TTC549 (cell line): ENCODE measurements around the gene SULT1E1.

Source experiments
- FAIRE-seq: peaks from 2 replicates; lab custom pipeline; 2012; peaks lifted over from hg19 to GRCh38; lab: Jason Lieb, UNC

Gene SULT1E1, protein sequence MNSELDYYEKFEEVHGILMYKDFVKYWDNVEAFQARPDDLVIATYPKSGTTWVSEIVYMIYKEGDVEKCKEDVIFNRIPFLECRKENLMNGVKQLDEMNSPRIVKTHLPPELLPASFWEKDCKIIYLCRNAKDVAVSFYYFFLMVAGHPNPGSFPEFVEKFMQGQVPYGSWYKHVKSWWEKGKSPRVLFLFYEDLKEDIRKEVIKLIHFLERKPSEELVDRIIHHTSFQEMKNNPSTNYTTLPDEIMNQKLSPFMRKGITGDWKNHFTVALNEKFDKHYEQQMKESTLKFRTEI

DNA sequence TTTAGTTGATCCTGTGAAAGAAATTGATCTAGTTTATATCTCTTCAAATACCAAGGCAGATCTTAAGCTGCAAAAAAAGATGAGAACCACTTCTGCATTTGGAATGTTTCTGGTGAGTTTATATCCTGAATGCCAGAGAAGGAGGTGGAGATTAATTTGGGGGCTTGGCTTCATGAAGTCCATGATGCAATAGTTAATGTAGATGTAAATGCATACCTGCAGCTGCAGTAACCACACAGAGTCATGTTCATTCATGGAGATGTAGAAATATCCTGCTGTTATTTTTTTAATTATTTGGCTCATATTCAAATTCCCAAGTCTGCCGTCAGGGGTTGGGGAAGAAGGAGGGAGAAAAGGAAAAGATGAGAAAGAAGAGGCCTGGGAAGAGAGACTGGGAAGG, at the start of gene SULT1E1:
TSS of gene SULT1E1 (minus strand) at position 94 of the 400 bp plus-strand sequence. CDS start 2,501 bp downstream, outside the sequence.
- no peak for FAIRE-seq

DNA sequence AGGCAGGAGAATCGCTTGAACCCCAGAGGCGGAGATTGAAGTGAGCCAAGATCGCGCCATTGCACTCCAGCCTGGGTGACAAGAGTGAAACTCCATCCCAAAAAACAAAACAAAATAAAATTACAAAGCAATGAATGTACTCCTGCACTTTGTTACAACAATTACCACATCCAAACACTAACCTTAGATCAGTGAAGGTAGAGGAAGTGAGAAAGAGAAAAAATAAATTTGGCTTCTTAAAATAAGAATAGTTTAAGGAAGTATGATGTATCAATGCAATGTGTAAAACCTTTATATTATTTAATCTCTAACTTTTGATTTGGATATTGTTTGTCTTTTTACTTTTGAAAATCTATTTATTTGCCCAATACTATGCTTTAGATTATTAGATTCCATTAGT, 49.2 kb upstream of the SULT1E1 start:
- no peak for FAIRE-seq

DNA sequence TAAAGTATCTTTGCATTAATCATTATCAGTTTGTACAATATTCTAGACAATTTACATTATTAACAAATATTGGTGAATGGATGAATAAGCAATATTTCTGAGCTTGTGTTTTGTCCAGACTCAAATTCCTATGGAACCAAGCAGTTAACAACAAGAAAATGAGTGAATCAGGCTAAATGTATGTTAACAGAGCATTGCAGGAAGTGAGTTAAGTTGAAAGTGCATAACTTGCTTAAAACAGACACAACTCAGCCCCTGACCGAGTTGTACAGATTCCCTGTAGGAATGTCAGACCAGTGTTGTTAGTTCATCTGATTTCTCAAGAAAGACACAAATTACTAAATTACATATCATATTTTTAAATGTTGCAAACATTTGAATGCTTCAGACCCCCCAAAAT, 47.2 kb upstream of the SULT1E1 start:
- FAIRE-seq = no peak

DNA sequence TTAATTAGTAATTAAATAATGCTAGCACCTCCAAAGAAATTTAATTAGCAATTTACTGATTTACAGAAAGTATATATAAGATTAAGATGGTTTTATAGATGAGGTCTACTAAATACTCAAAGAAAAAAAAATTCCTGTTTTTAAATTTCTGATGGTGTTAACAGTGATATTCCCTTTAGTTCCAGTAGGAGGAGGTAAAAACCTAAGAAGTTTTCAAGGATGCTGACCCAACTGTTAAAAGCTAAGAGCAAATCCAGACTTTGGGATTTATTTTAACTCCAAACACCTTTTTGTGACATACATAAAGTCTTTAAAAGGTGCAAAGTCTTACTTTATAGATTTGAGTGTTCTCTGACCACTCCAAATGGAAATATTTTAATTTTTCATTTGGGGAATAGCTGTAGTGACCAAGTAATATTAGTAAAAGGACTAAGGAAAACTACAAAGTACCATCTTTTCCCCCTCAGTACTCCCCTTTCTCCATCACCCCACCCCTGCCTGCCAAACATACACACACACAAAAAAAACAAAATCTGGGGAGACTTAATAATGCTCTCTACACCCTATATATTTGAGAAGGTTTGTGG, 36.7 kb upstream of the SULT1E1 start:
- FAIRE-seq = peak; percentile 46

DNA sequence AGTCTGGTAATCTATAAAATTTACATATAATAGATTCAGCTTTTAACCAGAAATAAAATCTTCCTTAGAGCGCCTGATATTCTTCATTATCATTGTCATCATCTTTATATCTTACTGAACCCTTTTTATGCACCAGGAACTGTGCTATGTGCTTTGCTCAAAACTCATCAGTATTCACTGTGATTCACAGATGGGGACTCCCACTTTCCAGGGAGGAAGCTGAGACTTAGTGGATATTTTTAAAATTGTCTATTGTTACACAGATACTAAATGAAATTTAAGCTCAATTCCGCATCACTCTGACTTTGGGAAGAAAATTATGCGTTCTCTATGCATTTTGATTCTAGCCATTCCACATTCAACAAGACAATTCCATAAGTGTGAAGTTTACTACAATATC, 34.8 kb upstream of the SULT1E1 start:
- no peak for FAIRE-seq

DNA sequence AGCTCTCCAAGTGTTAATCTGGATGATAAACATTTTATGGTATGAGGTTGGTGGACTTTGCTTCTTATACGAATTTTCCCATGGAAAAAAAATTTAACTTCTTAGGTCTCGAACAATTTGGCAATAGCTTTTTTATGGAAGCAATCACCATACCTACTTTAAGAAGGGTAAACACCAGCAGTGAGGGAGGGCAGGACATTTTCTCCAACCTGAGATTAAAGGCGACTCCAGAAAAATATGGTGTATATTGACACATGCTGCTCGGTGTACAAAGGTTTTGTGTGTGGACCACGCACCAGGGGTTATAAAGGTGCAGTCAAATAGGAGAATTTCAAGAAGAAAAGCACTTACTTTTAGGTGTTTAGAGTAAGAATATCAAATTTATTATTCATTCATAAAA, 34.2 kb upstream of the SULT1E1 start:
- FAIRE-seq = no peak

DNA sequence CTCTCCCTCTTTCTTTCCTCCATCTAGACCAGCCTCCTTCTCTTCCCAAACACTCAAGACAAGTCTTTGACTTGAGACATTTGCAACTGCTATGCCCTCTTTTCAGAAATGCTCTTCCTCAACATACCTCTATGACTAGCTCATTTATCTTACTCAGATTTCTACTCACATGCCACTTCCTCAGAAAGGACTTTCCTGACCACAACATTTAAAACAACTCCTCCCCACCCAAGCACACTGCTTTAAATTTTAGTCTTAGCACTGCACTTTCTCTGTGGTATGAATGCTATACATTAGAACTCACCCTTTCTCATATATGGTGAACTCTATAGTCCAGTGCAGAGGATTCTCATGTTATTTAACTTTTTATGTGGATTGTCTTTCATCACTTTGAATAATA, 28.4 kb upstream of the SULT1E1 start:
- no peak for FAIRE-seq

DNA sequence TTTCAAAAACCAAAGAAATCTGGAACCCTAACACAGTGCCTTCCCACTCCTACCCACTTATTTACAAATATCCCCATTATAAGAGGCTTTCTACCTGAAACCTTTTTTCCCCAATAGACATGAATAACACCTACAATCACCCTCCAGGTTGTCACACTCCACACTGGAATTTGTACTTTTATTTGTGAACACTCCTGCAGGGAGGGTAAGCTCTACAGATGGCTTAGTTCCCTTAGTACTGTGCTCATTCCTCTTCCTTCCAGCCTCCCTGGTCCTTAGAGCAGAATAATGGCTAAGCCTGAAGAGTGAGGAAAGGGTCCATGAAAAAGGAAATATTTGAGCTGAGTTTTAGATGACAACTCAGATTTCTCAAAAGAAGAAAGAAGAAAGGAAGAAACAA, 22.2 kb upstream of the SULT1E1 start:
- FAIRE-seq = no peak

DNA sequence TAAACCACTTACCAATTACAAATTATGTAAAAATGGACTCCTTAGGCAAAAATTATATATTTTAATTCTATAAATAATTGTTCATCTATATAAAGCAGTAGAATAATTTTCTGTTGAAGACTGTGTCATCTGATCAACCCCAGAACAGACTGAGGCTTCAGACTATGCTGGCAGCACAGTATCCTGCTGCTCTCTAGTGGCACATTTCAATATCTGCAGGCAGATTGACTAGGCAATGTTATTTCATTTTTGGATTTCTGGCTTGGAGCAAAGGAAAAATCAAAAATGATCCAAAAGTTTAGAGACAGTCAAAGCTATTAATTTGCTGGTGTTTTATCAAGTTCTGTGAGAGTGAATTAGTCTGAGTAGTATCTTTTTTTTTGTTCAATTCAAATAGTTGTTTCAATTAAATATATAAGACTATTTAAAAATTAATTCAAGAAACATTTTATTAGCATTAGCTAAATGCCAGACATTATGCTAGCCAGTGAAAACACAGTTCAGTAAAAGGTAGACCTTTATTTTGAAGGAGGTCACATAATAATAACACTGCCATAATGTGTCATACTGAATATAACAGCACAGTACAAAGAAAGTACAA, 21.3 kb upstream of the SULT1E1 start:
- FAIRE-seq = peak; percentile 60

DNA sequence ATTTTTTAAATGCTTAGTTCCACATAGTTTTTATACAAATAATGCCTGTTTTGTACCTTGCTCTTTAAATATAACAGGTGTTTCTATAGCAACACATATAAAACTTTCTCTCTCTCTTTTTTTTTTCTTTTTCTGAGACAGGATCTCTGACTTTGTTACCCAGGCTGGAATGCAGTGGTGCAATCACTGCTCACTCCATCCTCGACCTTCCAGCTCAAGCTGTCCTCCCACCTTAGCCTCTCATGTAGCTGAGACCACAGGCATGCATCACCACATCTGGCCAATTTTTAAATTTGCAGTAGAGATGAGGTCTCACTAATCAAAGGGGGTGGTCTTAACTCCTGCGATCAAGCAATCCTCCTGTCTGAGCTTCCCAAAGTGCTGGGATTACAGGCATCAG, 18.3 kb upstream of the SULT1E1 start:
- FAIRE-seq = no peak

DNA sequence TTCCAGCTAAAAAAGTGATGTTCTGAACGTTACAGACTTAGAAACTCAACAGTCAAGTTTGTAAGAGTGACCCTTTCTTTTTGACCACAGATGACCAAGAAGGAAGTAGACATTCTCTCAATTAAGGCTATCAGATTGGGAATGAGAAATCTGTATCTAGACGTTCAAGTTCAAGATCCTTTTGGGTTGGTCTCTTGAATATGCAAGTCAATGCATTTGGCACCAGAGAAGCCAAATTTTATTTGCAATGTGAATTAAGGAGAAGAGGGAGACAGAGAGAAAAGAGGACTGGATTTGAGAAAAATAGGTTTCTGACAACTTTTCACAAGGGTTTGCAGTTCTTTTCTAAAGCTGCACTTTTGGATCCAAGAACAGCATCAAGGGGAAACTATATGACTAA, 17.5 kb upstream of the SULT1E1 start:
- no peak for FAIRE-seq

DNA sequence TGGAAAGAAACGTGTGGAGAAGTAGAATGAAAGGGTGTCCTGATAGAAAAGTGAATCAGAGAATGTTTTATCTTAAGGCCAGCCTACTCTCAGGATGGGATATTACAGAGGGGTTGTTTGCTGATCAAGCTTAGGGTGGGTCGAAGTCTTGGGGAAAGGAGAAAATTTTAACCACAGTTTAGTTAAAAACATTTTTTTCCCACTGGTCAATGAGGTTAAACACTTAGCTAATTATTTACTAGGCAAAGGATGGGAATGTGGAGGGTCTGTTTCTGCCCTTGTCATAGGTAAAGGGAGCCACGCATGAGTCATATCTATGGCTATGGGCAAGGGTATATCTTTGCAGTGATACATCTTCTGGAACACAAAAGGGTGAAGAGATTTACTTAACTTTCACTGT, 16.1 kb upstream of the SULT1E1 start:
- FAIRE-seq = no peak

DNA sequence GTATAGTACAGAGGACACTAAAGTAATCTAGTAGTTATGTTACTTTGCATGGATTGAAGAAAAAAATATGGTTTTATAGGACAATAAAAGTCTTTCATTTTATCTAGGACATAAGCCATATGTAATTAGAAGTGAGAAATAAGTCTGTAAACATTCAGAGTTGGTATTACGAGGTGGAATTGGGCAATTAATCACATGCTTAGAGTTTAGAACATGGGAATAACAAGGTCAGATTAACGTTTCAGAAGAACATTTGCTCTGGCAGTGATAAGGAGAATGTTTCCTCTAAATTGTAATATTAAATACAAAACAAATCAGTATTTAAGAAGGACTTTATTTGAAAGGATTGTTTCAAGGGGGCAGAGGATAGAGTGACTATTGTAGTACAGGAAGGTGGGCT, 15.6 kb upstream of the SULT1E1 start:
- FAIRE-seq = no peak

DNA sequence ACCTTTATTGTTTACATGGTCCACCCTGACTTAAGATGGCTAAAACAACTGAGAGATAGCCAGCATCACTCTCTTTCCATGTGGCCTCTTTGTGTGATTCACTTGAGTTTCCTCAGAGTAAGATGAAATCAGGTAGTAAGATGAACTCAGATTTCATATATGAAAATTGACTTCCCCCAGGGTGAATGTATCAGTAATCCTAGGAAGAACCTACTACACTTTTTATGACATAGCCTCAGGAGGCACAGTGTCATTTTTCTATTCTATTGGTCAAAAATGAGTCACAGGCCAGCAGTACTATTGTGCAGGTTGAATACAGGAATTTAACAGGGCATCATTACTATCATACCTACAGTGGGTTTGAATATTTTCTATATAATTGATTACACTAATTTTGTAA, 14.6 kb upstream of the SULT1E1 start:
- no peak for FAIRE-seq

DNA sequence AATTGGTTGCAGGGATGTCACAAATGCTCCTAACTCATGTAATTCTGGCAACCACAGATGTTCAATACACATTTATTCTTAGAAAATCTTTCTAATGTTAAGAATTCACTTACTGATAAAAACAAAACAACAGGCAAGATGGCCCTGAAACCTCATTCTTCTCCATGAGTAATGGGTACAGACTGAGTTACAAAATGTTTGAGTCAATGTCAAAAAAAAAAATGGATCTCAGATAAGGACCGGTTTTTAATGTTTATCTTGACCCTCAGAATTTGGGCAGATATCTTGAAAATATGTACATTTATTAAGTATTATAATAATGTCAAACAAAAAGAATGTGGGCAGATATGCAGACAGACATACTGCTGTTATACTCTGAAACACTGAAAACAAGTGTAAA, 1.8 kb upstream of the SULT1E1 start:
- no peak for FAIRE-seq

DNA sequence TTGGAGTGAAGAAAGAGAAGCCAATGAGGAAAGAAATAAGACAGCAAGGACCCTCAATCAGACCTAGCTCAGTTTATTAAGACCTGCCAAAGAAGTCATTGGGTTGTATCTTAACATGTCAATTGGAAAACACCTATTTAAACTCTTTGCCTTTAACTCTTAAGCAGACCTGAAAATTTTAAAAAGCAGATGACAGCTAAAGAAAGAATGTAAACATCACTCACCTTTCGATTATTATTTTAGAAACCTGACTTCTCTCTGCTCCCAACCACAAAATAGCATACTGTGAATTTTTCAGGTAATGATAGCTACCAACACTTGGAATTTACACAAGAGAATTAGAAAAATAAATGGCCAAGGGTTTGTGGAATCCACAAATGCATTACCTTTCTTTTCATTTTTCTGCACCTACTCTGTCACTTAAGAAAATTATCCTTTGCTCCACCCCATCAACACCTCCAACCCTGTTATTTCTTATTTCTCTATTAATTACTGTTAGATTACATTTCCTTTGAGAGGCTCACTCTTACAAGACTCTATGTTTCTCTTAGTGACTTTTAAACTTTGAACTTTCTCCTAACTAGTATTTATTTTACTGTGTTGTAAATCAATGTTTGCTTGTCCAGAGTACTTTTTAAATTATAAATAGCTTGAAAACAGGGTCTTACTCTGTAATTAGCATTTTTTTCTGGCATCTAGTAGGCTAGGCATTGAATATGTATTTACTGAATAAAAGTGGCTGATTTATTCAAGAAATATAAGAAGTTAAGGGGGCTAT, 765 bp upstream of the SULT1E1 start:
- FAIRE-seq = no peak

DNA sequence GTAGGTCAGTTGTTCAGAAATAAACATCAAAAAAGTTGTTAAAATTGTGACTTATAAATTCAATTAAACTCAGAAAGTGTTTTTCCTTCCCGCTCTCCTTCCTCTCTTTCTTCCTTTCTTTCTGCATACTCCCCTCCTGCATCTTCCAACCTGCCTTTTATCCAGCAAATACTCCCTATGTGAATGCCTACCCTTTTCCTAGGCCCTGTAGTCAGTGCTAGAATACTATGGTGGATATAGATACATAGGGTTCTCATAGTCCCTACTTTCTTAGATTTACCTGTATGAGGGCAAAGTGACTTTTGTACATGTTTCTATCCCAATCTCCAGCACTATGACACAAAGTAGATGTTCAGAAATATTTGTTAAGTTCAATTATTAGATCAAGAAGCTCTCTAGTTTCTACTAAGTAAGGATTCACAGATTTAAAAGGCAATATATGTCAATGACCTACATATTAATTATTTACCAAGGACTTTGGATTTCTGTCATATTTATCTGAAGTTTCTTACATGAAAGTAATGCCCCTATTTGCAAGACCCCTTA, 732 bp downstream of the SULT1E1 start:
- FAIRE-seq = no peak

DNA sequence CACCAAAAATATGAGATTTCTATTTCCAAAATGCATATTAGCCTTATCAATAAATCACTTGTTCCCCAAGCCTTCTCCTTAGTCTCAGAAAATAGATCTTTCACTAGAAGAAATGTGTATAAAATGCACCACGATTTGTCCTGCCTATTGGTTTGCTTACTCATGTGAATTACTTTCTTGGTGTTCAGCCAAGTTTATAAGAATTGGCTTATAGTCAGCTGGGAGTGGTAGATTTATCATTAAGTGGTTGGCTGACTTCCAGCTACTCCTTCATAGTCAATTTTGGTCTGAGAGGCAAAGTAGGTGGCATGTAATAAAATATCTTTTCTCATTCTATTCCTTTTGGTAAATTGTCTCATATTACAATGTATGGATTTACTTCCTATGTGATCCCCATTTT, 1.3 kb downstream of the SULT1E1 start:
- no peak for FAIRE-seq

DNA sequence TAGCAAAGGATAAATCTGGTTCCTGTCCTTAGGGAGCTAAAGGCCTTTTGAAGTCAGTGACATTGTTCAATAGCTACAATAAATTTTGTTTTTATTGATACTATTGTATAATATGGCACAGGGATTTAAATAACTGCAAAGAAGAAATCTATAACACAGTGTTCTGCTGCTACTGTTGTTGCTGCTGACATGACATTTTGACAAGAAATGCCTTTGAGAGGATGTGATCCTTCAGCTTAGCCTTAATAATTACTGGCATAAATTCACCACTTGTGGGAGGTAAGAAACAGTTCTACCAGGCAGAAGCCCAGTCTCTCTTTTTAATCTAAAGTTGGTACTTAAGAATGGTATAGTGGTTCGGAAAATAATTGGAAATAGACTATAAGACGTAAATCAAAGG, 4.1 kb downstream of the SULT1E1 start:
- FAIRE-seq = no peak

DNA sequence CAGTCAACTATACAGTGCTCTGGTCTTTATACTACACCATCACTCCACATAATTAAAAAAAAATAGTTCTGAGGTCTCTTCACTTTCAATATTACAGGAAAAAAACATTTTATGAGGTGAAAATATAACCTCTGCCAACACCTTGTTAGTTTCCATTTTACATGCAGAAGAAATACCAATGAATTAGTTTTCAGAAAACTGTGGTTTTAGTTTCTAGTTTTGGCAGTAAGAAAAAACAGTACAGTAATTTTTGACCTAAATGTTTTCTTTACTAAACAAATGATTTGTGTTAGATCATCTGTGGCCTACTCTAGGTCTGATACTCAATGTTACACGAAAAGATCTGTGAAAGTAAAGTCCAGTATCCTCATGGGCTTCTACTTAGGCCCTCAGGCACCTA, 10.0 kb downstream of the SULT1E1 start:
- no peak for FAIRE-seq

DNA sequence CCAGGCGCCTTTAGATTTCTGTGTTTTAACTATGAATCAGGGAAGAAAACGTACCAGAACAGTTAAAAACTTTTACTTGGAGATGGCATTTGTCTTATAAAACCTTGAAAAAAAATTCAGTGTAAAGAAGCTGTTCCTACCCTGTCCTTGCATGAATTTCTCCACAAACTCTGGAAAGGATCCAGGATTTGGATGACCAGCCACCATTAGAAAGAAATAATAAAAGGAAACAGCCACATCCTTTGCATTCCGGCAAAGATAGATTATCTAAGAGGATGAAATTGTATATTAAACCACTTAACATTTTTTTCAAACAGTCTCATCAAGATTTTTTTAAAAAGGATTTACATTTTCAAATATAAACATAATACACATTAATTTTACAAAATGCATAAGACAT, 10.6 kb downstream of the SULT1E1 start:
- FAIRE-seq = no peak

DNA sequence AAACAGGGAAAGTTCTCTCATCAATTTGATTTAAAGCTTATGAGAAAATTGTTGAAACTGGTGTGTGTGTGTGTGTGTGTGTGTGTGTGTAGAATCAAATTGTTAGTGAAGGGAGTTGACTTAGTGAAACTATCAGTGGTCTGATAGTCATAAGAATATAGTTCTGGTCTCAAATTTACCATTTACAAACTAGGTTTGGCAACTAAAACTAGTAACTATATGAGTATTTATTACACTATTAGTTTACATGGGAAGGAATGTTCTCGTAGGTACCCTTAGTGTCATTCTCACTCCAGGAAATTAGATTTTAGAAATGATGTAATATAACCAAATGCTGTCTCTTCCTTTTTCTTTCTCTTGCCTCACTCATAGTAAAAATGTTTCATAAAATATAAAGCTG, 11.9 kb downstream of the SULT1E1 start:
- no peak for FAIRE-seq

DNA sequence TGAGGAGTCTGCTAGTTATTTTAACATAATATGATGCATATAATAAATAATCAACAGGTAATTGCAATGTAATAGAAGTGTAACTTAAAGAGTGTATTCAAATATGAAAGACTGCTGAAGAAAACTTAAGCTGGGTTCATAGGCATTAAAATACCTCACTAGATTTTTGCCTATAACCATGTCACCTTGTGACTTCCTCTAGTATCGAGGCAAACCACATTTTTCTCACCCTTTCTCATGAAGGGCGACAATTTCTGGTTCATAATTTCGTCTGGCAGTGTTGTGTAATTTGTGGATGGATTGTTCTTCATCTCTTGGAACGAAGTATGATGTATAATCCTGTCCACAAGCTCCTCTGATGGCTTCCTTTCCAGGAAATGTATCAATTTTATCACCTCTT, 16.0 kb downstream of the SULT1E1 start:
- no peak for FAIRE-seq
